GM12878 (cell line): ENCODE measurements around the gene SCN5A. TPM values are rescaled to one million over a fixed set of nuclear protein-coding genes. Genes with fewer than 3 reads are reported as not detected.

Experiments
- ATAC-seq: fragments of 200-7000 bp; cut with Tn5 transposase; 3 replicates; pipeline ENCODE4 v1.9.1; 2020; ENCODE audit warnings: mild to moderate bottlenecking, moderate library complexity
- BruUV-seq: library from RNA; stranded (reverse); fragments of 400-500 nt; replicated peaks from 2 replicates; lab custom pipeline; 2021; lab: Mats Ljungman, UMichigan
- CTCF ChIA-PET: fragments of 300-600 bp; sonication (Branson Sonifier 250); formaldehyde crosslinking; extraction: SDS; loops from one replicate; lab custom pipeline; 2021; ENCODE audit warnings: inconsistent platforms; lab: Yijun Ruan, JAX
- POLR2A ChIA-PET: fragments of 350-600 bp; formaldehyde crosslinking; extraction: SDS; loops from one replicate; lab custom pipeline; 2021; ENCODE audit warnings: inconsistent platforms; lab: Charles Lee
- RAD21 ChIA-PET: fragments of 300-600 bp; sonication (Branson Sonifier 250); formaldehyde crosslinking; loops from one replicate; lab custom pipeline; 2023; ENCODE audit warnings: antibody characterized with exemption; ENCODE audit not compliant: unreplicated experiment; lab: Charles Lee
- SMC1A ChIA-PET: fragments of 300-600 bp; sonication (Branson Sonifier 250); formaldehyde crosslinking; loops from one replicate; lab custom pipeline; 2023; ENCODE audit not compliant: unreplicated experiment, uncharacterized antibody; lab: Charles Lee
- DNase-seq: peaks from one replicate; pipeline ENCODE4 v3.0.0-alpha.2; 2011; ENCODE audit warnings: low read depth, low spot score
- FAIRE-seq: peaks from 3 replicates; lab custom pipeline; 2011; peaks lifted over from hg19 to GRCh38; lab: Jason Lieb, UNC
- H2AFZ ChIP-seq: 2 replicates; pipeline ENCODE4 v1.6.0; 2011; ENCODE audit warnings: low read depth, low read length, control low read depth; ENCODE audit not compliant: control insufficient read depth
- H3K27ac ChIP-seq: 2 replicates; pipeline ENCODE4 v1.5.1; 2011; ENCODE audit warnings: control low read depth; ENCODE audit not compliant: control insufficient read depth, insufficient read depth
- H3K27me3 ChIP-seq, 2 experiments: replicated peaks in 1 of 2; 2 replicates each; pipeline versions ENCODE4 v1.6.0 to v1.6.1; 2011; ENCODE audit warnings: low read length in 1 of 2; ENCODE audit not compliant: control insufficient read depth in 2 of 2, insufficient read depth in 2 of 2
- H3K36me3 ChIP-seq, 2 experiments: 2 replicates each; pipeline ENCODE4 v1.5.1; 2011; ENCODE audit warnings: low read length in 1 of 2; ENCODE audit not compliant: control insufficient read depth in 2 of 2, insufficient read depth in 2 of 2
- H3K4me1 ChIP-seq: 2 replicates; pipeline ENCODE4 v1.6.1; 2011; ENCODE audit warnings: mild to moderate bottlenecking, low read length, moderate library complexity, mixed read lengths; ENCODE audit not compliant: control insufficient read depth, insufficient read depth
- H3K4me2 ChIP-seq: 2 replicates; pipeline ENCODE4 v1.6.0; 2011; ENCODE audit warnings: control low read depth; ENCODE audit not compliant: control insufficient read depth, insufficient read depth
- H3K4me3 ChIP-seq: fragments of 200-600 bp; sonication (generic); 2 replicates; pipeline ENCODE4 v1.5.1; 2016
- H3K79me2 ChIP-seq: 2 replicates; pipeline ENCODE4 v1.6.0; 2011; ENCODE audit warnings: low read length; ENCODE audit not compliant: control insufficient read depth, insufficient read depth
- H3K9ac ChIP-seq: 2 replicates; pipeline ENCODE4 v1.8.0; 2011; ENCODE audit warnings: low read length, control low read depth, mixed read lengths; ENCODE audit not compliant: control insufficient read depth, insufficient read depth
- H3K9me3 ChIP-seq: replicated peaks from 3 replicates; pipeline ENCODE4 v1.5.1; 2011; ENCODE audit warnings: mild to moderate bottlenecking, low read length; ENCODE audit not compliant: control insufficient read depth, insufficient read depth
- H4K20me1 ChIP-seq: 2 replicates; pipeline ENCODE4 v1.6.0; 2011; ENCODE audit not compliant: control insufficient read depth, insufficient read depth
- BHLHE40 ChIP-seq, 2 experiments: fragments of 450-650 bp in 1 of 2; IDR thresholded peaks; 2 replicates each; pipeline ENCODE4 v1.6.1; 2011 to 2017; ENCODE audit warnings: low read depth in 2 of 2, borderline replicate concordance in 1 of 2, improper control_type of control experiment in 1 of 2, low read length in 1 of 2, mild to moderate bottlenecking in 1 of 2
- BMI1 ChIP-seq: fragments of 450-650 bp; IDR thresholded peaks from 2 replicates; pipeline ENCODE4 v1.6.1; 2016; ENCODE audit warnings: mild to moderate bottlenecking, moderate library complexity, borderline replicate concordance
- CBX3 ChIP-seq: fragments of 200-600 bp; sonication (generic); IDR thresholded peaks from 2 replicates; pipeline ENCODE4 v1.6.1; 2016; ENCODE audit warnings: low read depth, borderline replicate concordance
- CREB1 ChIP-seq: IDR thresholded peaks from 2 replicates; pipeline ENCODE4 v1.6.1; 2012; ENCODE audit warnings: low read depth, mild to moderate bottlenecking, inconsistent platforms
- CREM ChIP-seq: IDR thresholded peaks from 2 replicates; pipeline ENCODE4 v1.6.1; 2014; ENCODE audit warnings: antibody characterized with exemption, low read depth
- IRF4 ChIP-seq: IDR thresholded peaks from 2 replicates; pipeline ENCODE4 v1.6.1; 2011; ENCODE audit warnings: low read depth, low read length
- IRF5 ChIP-seq: fragments of 450-650 bp; IDR thresholded peaks from 2 replicates; pipeline ENCODE4 v1.6.1; 2017; ENCODE audit warnings: borderline replicate concordance
- NR2C2 ChIP-seq: IDR thresholded peaks from 2 replicates; pipeline ENCODE4 v1.6.1; 2011; ENCODE audit warnings: borderline replicate concordance, low read depth; ENCODE audit not compliant: control insufficient read depth, insufficient read length
- PKNOX1 ChIP-seq: fragments of 450-650 bp; IDR thresholded peaks from 2 replicates; pipeline ENCODE4 v1.6.1; 2016; ENCODE audit warnings: mild to moderate bottlenecking
- RB1 ChIP-seq: fragments of 450-650 bp; formaldehyde crosslinking; IDR thresholded peaks from 2 replicates; pipeline ENCODE4 v1.6.1; 2017; ENCODE audit warnings: mild to moderate bottlenecking, borderline replicate concordance
- RFX5 ChIP-seq: IDR thresholded peaks from 2 replicates; pipeline ENCODE4 v1.6.1; 2011; ENCODE audit warnings: low read depth, low read length, improper control_type of control experiment
- SMC3 ChIP-seq: IDR thresholded peaks from 2 replicates; pipeline ENCODE4 v1.6.1; 2011; ENCODE audit warnings: low read length, improper control_type of control experiment, borderline replicate concordance
- SREBF1 ChIP-seq: IDR thresholded peaks from 2 replicates; pipeline ENCODE4 v1.6.1; 2012; ENCODE audit warnings: mild to moderate bottlenecking, low read length
- TBL1XR1 ChIP-seq: IDR thresholded peaks from 2 replicates; pipeline ENCODE4 v1.6.1; 2012; ENCODE audit warnings: low read depth, low read length, improper control_type of control experiment
- ZBED1 ChIP-seq: IDR thresholded peaks from 2 replicates; pipeline ENCODE4 v1.6.1; 2016; ENCODE audit warnings: borderline replicate concordance
- WGBS: methylation state at CpG from one replicate; pipeline ENCODE4 v1.1.6; 2016; ENCODE audit warnings: low lambda C conversion rate; ENCODE audit not compliant: insufficient replicate concordance, insufficient coverage; ENCODE audit errors: missing lambda C conversion rate; 5-methylcytosine and 5-hydroxymethylcytosine counted together
- in situ Hi-C: fragments of 300-500 bp; cut with MboI; formaldehyde crosslinking; loops from 9 replicates; pipeline ENCODE4 v1.14.3; 2018; ENCODE audit warnings: mixed read lengths
- intact Hi-C: fragments of 100-400 bp; cut with micrococcal nuclease; formaldehyde crosslinking; loops from one replicate; pipeline ENCODE4 v1.14.2; 2022; ENCODE audit not compliant: unreplicated experiment
- polyA plus RNA-seq, 11 experiments: library from polyadenylated mRNA; depleted of rRNA in 4 of 11; unstranded in 6 of 11; stranded (reverse) in 5 of 11; fragments of >200 nt; fragmentation: Nextera tagmentation in 4 of 11; fragmentation: Illumina TruSeq in 1 of 11; extraction: Ambion mirVana in 4 of 11; extraction: Trizol in 1 of 11; gene quantifications; 1 replicate in 1 of 11; 2 replicates in 10 of 11; pipeline versions ENCODE4 v1.2.1 to v1.2.3, GENCODE V29; 2011 to 2016; ENCODE audit warnings: inconsistent platforms in 2 of 11, missing spikeins in 2 of 11, low read depth in 1 of 11
- total RNA-seq, 4 experiments: library from RNA; depleted of rRNA in 3 of 4; stranded (reverse); fragments of >200 nt in 3 of 4; fragmentation: Illumina TruSeq in 1 of 4; extraction: Trizol in 1 of 4; gene quantifications; 2 replicates each; pipeline versions ENCODE4 v1.2.1 to v1.2.3, GENCODE V29; 2013 to 2021

Gene SCN5A
- total and polyA plus RNA-seq, 10 of the 15 experiments (the other 5 are each of a cell fraction or from before 2014, with no cell fraction given): not detected

GRCh38 chr3:38601956-38602550, 47.4 kb downstream of the SCN5A start (continued):
- TF ChIP-seq IRF5: no peak
- TF ChIP-seq ZBED1: no peak
- no peak for TF ChIP-seq CBX3

GRCh38 chr3:38600551-38600950, 48.9 kb downstream of the SCN5A start:
- H4K20me1 ChIP-seq: no peaks in the 10 kb centered on the region
- intact Hi-C loops: no loop called here
- ChIA-PET CTCF (no interaction called here), RAD21 (no interaction called here), POLR2A (no interaction called here), SMC1A (interaction anchor here (0.9 kb wide), 1 partner anchor 10 kb away, joined by 3 read pairs; no protein-coding TSS in a partner anchor)
- H3K79me2 ChIP-seq: no peaks in the 10 kb centered on the region
- no peak for DNase-seq
- no peak overlapping the region for H3K4me3 ChIP-seq
- no peak overlapping the region for H3K27ac ChIP-seq
- H3K36me3 ChIP-seq: no peaks in the 10 kb centered on the region
- H3K9ac ChIP-seq: no peak overlapping the region
- no peak overlapping the region for H2AFZ ChIP-seq
- BruUV-seq: no TSS peak
- no peaks in the 10 kb centered on the region; a peak in 1 of 4 replicates for H3K27me3 ChIP-seq
- no peak for FAIRE-seq
- no peaks in the 10 kb centered on the region for H3K9me3 ChIP-seq
- no peaks in the 10 kb centered on the region for H3K4me1 ChIP-seq
- H3K4me2 ChIP-seq: no peak overlapping the region
- TF ChIP-seq SREBF1: no peak
- no peak for TF ChIP-seq CREM
- no peak for TF ChIP-seq PKNOX1
- no peak for TF ChIP-seq RB1
- TF ChIP-seq ZBED1: no peak
- TF ChIP-seq BHLHE40 (IDR thresholded peaks at IDR 0.05; ENCODE audit: borderline replicate concordance in 1 of 2, low read depth in 2 of 2, low read length in 1 of 2): no peak
- no peak for TF ChIP-seq IRF4
- no peak for TF ChIP-seq BMI1
- no peak for TF ChIP-seq RFX5
- no peak for TF ChIP-seq TBL1XR1
- TF ChIP-seq SMC3: no peak
- no peak for TF ChIP-seq NR2C2
- TF ChIP-seq CREB1: no peak
- 7% methylated on average over 1 of the region's 1 CpG for WGBS
- ATAC-seq: no peak
- in situ Hi-C loops: no loop called here
